Peyer's patch (tissue), 4 donors: ENCODE measurements around the gene MYH7. TPM values are rescaled to one million over a fixed set of nuclear protein-coding genes. Genes with fewer than 3 reads are reported as not detected.

ENCODE experiments used
- DNase-seq, 3 donors: peaks; one replicate each; pipeline ENCODE4 v3.0.0-alpha.2; 2017 to 2019
- H3K27ac ChIP-seq, 4 donors: fragments of 200-600 bp; sonication (generic); one replicate each; pipeline ENCODE4 v1.5.1; 2016 to 2019
- H3K27me3 ChIP-seq, 2 donors: fragments of 200-600 bp; sonication (generic); one replicate each; pipeline ENCODE4 v1.5.1; 2019
- H3K36me3 ChIP-seq, 3 donors: fragments of 200-600 bp; sonication (generic); one replicate each; pipeline ENCODE4 v1.5.1; 2016 to 2019
- H3K4me1 ChIP-seq, 4 donors: fragments of 200-600 bp; sonication (generic); one replicate each; pipeline ENCODE4 v1.5.1; 2016 to 2019
- H3K4me3 ChIP-seq, 4 donors: fragments of 200-600 bp; sonication (generic); 1 replicate in 3 of 4; 2 replicates in 1 of 4; pipeline ENCODE4 v1.5.1; 2016 to 2019; ENCODE audit warnings: mild to moderate bottlenecking in 1 of 4
- H3K9me3 ChIP-seq, 4 donors: fragments of 200-600 bp; sonication (generic); one replicate each; pipeline ENCODE4 v1.5.1; 2016 to 2019; ENCODE audit warnings: mild to moderate bottlenecking in 1 of 4
- POLR2A ChIP-seq, 2 donors: fragments of 450-650 bp; IDR thresholded peaks; one replicate each; pipeline ENCODE4 v1.5.1; 2017; ENCODE audit warnings: antibody characterized with exemption in 2 of 2, mild to moderate bottlenecking in 2 of 2, moderate library complexity in 2 of 2
- small RNA-seq, 2 donors: library from RNA; depleted of rRNA; stranded (forward); fragments of <200 nt; gene quantifications; one replicate each; pipeline ENCODE3, GENCODE V24; 2016
- total RNA-seq, 4 donors: library from RNA; depleted of rRNA; stranded (reverse); fragments of >200 nt; gene quantifications; one replicate each; pipeline ENCODE4 v1.1.0, GENCODE V29; 2016
- TF ChIP-seq, protein P1 (sequence below), 6 experiments: fragments of 450-650 bp in 4 of 6; fragments of 200-600 bp in 2 of 6; sonication (generic) in 1 of 6; IDR thresholded peaks; one replicate each; pipeline ENCODE4 v1.5.1; 2017 to 2019; ENCODE audit warnings: antibody characterized with exemption in 6 of 6, mild to moderate bottlenecking in 3 of 6, moderate library complexity in 1 of 6

Gene MYH7
- total RNA-seq, 4 donors from 2014 or later: 0.18 to 0.40 (median 0.19) TPM; not detected in 1

DNA sequence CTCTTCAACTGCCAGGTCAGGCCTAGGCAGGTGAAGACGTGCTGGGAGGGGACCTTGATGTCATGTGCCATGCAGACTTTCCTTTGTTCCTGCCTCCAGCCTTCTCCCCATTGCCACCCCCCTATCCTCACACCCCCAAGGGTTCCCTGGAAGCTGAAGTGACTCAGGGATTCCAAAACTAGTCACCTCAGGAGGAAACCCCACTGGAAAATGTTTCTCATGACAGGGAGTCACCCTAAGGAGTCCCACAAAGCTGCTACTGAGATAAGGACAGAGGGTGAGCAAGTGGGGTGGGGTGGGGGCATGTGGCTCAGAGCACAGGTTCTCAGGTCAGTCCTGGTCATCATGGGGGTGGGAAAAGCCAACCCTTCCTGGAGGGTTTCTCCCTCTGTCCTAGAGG lies 65.2 kb downstream of the MYH7 start:
- TF ChIP-seq POLR2A (IDR thresholded peaks at IDR 0.05): no peak
- TF ChIP-seq, protein P1, sequence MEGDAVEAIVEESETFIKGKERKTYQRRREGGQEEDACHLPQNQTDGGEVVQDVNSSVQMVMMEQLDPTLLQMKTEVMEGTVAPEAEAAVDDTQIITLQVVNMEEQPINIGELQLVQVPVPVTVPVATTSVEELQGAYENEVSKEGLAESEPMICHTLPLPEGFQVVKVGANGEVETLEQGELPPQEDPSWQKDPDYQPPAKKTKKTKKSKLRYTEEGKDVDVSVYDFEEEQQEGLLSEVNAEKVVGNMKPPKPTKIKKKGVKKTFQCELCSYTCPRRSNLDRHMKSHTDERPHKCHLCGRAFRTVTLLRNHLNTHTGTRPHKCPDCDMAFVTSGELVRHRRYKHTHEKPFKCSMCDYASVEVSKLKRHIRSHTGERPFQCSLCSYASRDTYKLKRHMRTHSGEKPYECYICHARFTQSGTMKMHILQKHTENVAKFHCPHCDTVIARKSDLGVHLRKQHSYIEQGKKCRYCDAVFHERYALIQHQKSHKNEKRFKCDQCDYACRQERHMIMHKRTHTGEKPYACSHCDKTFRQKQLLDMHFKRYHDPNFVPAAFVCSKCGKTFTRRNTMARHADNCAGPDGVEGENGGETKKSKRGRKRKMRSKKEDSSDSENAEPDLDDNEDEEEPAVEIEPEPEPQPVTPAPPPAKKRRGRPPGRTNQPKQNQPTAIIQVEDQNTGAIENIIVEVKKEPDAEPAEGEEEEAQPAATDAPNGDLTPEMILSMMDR (IDR thresholded peaks at IDR 0.05): no peak
- Histone ChIP-seq H3K4me3 (no peak overlapping the region), H3K9me3 (no peaks in the 10 kb centered on the region), H3K27me3 (peaks cover 0 to 5% of the 10 kb centered on the region in 2 donors), H3K36me3 (no peaks in the 10 kb centered on the region), H3K27ac (no peak overlapping the region), H3K4me1 (no peaks in the 10 kb centered on the region)
- no peak for DNase-seq

GRCh38 chr14:23366426-23366921 lies 69.0 kb downstream of the MYH7 start:
- Histone ChIP-seq H3K36me3 (no peaks in the 10 kb centered on the region), H3K27me3 (peaks cover 0 to 6% of the 10 kb centered on the region in 2 donors), H3K4me3 (peak overlapping the region in 3 of 4 donors; percentile 35 to 51 (median 39)), H3K27ac (peak overlapping the region; percentile 69 to 86 (median 78)), H3K9me3 (no peaks in the 10 kb centered on the region), H3K4me1 (peaks cover 0 to 9% (median 0%) of the 10 kb centered on the region in 4 donors)
- peak in 1 of 3 donors; percentile 54 for DNase-seq
- TF ChIP-seq, protein P1 (IDR thresholded peaks at IDR 0.05): no peak
- no peak for TF ChIP-seq POLR2A (IDR thresholded peaks at IDR 0.05)

GRCh38 chr14:23365732-23366425 lies 69.6 kb downstream of the MYH7 start:
- TF ChIP-seq POLR2A (IDR thresholded peaks at IDR 0.05): no peak
- Histone ChIP-seq H3K27ac (peak overlapping the region; percentile 69 to 86 (median 78)), H3K9me3 (no peaks in the 10 kb centered on the region), H3K27me3 (peaks cover 0 to 6% of the 10 kb centered on the region in 2 donors), H3K4me3 (peak overlapping the region; percentile 20 to 51 (median 37)), H3K36me3 (no peaks in the 10 kb centered on the region), H3K4me1 (peaks cover 0 to 9% (median 0%) of the 10 kb centered on the region in 4 donors)
- no peak for DNase-seq

DNA sequence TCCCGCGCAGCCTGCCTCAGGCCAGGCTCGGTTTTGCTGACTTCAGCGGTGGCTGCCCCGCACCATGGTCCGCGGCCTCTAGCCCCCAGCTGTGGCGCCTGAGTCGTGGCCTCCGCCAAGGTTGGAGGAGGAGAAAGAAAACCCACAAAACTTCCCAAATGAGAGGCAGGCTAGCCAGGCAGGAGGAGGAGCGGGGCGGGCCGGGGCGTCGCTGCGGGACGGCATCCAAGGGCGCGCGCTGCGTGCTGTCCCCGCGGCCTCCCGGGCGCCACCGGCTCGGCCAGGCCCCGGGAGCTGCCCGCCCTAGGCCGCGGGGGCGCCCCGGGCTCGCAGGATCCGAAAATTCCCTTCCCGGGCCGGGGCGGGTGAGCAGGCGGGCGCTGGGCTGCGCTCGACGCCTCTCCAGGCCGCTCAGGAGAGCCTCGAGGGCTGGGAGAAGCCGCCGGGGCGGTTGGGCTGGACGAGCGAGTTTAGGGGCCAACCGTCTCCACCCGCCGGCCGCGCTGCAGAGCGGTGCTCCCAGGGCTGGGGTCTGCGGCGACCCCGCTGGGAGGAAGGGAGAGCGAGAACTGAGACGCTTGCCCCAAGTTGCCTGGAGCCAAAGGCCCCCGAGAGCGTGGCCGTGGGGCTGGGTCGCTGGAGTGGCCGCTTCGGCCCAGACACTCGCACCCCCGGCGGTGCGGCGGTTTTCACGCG lies 70.3 kb downstream of the MYH7 start, which contains the start of gene EFS:
Gene EFS (minus strand): TSS at position 137 of the 696 bp plus-strand sequence. CDS start 147 bp downstream, outside the sequence.
- Histone ChIP-seq H3K27ac (peak within 1 kb of the TSS; percentile 69 to 86 (median 78)), H3K27me3 (peaks cover 0 to 6% of the 10 kb centered on the region in 2 donors), H3K9me3 (no peaks in the 10 kb centered on the region), H3K4me3 (peak within 1 kb of the TSS; percentile 20 to 51 (median 37)), H3K36me3 (no peaks in the 10 kb centered on the region), H3K4me1 (peaks cover 0 to 9% (median 0%) of the 10 kb centered on the region in 4 donors)
- TF ChIP-seq, protein P1 (IDR thresholded peaks at IDR 0.05): no peak
- TF ChIP-seq POLR2A (IDR thresholded peaks at IDR 0.05): no peak
- DNase-seq: no peak

DNA sequence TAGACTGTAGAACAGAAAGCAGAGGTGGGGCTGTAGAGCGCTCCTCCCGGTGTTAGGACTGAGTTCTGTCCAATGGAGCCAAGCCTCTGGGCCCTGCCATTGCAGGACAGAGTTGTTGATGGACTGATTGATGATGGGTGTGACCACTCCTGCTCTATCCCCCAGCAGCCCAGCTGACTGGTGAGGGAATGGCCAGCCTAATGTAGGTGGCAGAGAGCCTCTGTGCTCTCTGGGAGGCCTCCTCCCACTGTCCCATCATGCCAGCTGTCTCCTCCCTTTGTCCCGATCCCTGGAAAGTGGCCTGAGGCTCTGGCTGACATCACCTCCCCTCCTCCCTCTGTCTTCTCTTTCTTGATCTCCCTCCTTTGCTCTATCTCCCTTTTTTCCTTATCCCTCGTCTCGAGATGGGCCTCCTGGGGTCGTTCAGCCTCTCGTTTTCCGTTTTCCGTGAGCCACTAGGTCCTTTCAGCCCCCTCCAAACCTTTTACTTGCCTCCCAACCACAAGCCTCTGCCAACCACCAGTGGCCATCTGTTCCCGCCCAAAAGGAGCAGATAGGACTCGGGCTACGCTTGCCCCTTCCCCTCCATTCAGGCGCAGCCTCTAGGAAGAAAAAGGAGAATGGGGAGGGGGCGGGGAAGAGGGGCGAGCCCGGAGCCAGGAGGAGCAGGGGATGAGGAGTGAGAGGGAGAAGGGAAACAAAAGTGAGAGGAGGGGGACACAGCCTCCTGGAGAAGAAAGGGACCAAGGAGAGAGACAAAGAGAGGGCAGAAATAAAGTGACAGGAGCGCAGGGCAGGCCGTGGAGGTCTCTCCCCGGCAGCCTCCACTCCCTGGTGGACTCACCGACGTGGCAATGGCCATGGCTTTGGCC lies 71.1 kb downstream of the MYH7 start:
- Histone ChIP-seq H3K4me1 (peaks cover 0 to 9% (median 0%) of the 10 kb centered on the region in 4 donors), H3K27me3 (peaks cover 0 to 6% of the 10 kb centered on the region in 2 donors), H3K4me3 (peak overlapping the region; percentile 20 to 51 (median 37)), H3K36me3 (no peaks in the 10 kb centered on the region), H3K9me3 (no peaks in the 10 kb centered on the region), H3K27ac (peak overlapping the region; percentile 69 to 86 (median 78))
- no peak for DNase-seq
- TF ChIP-seq, protein P1 (IDR thresholded peaks at IDR 0.05): no peak
- TF ChIP-seq POLR2A (IDR thresholded peaks at IDR 0.05): no peak

Small RNA genes lying within 50 kb of the gene (small RNA-seq; reads per million reads assigned to genes)
- gene MIR208A (0 reads per million in 2 donors), gene MIR208B (0 reads per million in 2 donors)

Other genes starting within 250 kb of the MYH7 start
- gene RNF212B, start 197.7 kb downstream of the MYH7 start, total RNA-seq: not detected
- gene HOMEZ, start 149.5 kb downstream of the MYH7 start, total RNA-seq: 10 to 100 TPM; 10.5 to 23.9 (median 15.0) TPM
- gene PPP1R3E, start 132.8 kb downstream of the MYH7 start, total RNA-seq: 10 to 100 TPM; 16.5 to 39.2 (median 21.4) TPM
- 10 to 100 TPM; 29.9 to 43.1 (median 32.0) TPM for gene BCL2L2, start 128.8 kb downstream of the MYH7 start, total RNA-seq
- 100 to 1,000 TPM in 3 of 4 donors, 10 to 100 TPM in 1; 79.3 to 149 (median 116) TPM for gene PABPN1, start 114.2 kb downstream of the MYH7 start, total RNA-seq
- 10 to 100 TPM in 1 of 4 donors, 1 to 10 TPM in 3; 1.6 to 19.0 (median 5.2) TPM for gene SLC22A17, start 82.8 kb downstream of the MYH7 start, total RNA-seq
- 1 to 10 TPM in 3 of 4 donors, not detected in 1; 2.1 to 4.4 (median 4.1) TPM for gene EFS, start 70.5 kb downstream of the MYH7 start, total RNA-seq
- not detected for gene IL25, start 62.9 kb downstream of the MYH7 start, total RNA-seq
- gene CMTM5, start 58.6 kb downstream of the MYH7 start, total RNA-seq: not detected
- not detected for gene MYH6, start 27.4 kb downstream of the MYH7 start, total RNA-seq
- gene NGDN, start 34.0 kb upstream of the MYH7 start, total RNA-seq: 10 to 100 TPM; 25.5 to 61.9 (median 35.4) TPM
- 1 to 10 TPM in 2 of 4 donors, under 1 TPM in 2; 0.53 to 7.4 (median 1.0) TPM for gene ZFHX2, start 116.1 kb upstream of the MYH7 start, total RNA-seq
- gene THTPA, start 120.6 kb upstream of the MYH7 start, total RNA-seq: 10 to 100 TPM; 23.3 to 48.5 (median 37.6) TPM
- gene AP1G2, start 132.1 kb upstream of the MYH7 start, total RNA-seq: 100 to 1,000 TPM; 175 to 369 (median 341) TPM
- 1 to 10 TPM in 2 of 4 donors, under 1 TPM in 1, not detected in 1; 0.85 to 8.3 (median 1.5) TPM for gene JPH4, start 143.1 kb upstream of the MYH7 start, total RNA-seq
- not detected for gene DHRS2, start 200.7 kb upstream of the MYH7 start, total RNA-seq